Fibroblast of the aortic adventitia (primary cell): ENCODE results near the gene MOCS2. TPM values are rescaled to one million over a fixed set of nuclear protein-coding genes. Genes with fewer than 3 reads are reported as not detected.

Experiments
- DNase-seq: peaks from one replicate; pipeline ENCODE4 v3.0.0-alpha.2; 2010; ENCODE audit warnings: low read depth
- H3K4me3 ChIP-seq: 2 replicates; pipeline ENCODE4 v1.5.1; 2011; ENCODE audit warnings: low read depth, mild to moderate bottlenecking, control low read depth, low read length, moderate library complexity
- CTCF ChIP-seq: IDR thresholded peaks from 2 replicates; pipeline ENCODE4 v1.5.1; 2011; ENCODE audit warnings: mild to moderate bottlenecking, low read length, control low read depth, inconsistent platforms; ENCODE audit not compliant: insufficient read depth
- total RNA-seq: library from RNA; depleted of rRNA; stranded (reverse); fragments of >200 nt; gene quantifications from 2 replicates; pipeline ENCODE4 v1.2.3, GENCODE V29; 2012; ENCODE audit warnings: low replicate concordance

MOCS2 gene
- total RNA-seq = 74.2 and 74.8 TPM in 2 replicates

DNA sequence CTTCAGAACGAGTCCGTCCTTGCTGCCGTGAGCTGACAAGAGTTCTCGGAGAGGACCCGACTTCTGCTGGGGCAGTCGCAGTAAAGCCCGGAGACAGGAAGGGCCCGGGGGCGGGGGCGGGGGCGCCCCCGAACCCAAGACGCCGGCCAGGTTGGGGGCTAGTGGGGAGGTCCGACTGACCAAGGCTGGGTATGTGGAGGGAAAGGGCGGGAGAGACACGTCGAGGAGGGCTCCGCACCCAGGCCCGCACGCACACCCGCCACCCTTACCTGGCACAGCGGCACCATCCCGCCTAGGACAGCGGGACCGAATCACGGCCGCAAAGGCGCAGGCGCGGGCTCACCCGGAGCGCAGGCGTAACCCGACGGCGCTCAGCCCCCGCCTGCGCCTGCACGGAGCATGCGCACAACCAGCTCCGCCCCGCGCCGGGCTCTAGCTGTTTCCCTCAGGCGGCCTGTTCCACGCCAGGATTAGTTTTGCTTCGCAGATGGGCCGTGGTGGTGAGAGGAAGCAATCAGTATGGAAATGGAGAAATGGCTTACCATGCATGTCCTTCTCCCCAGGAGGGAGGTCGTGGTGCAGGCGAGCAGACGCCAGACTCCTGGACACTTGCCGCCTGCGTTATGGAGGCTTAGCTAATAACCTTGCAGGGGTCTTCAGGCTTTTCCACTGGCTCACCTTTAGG, at the start of gene MOCS2:
TSS of gene MOCS2 (minus strand) at position 315 of the 685 bp plus-strand sequence. CDS start 2,583 bp downstream, outside the sequence.
- H3K4me3 ChIP-seq = peak within 1 kb of the TSS; percentile 88

GRCh38 chr5:53151713-53152458, 42.3 kb upstream of the MOCS2 start:
- H3K4me3 ChIP-seq = no peak overlapping the region
- peak; percentile 86 for DNase-seq
- no peak for TF ChIP-seq CTCF

More for the DNA sequence above, at the start of gene MOCS2:
- peak; percentile 89 for DNase-seq
- TF ChIP-seq CTCF = no peak

DNA sequence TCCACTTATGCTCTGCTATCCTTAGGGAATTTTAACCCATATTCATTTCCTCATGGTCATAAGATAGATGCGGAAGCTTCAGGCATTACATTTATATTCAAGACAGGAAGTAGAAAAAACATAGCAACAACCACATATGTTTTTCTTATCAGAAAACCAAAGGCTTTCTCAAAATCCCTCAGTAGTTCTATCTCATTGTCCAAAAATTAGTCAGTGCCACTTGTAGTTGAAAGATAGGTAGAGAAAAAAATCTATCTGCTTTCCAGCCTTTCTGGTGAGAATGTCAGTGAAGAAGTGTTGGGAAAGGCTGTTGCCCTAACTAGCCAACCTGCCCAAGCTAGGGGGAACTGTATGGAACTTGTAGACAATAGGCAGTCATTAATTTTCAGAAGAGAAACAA, 23.5 kb upstream of the MOCS2 start:
- DNase-seq = no peak
- TF ChIP-seq CTCF = no peak
- H3K4me3 ChIP-seq = no peak overlapping the region

- no peak for TF ChIP-seq CTCF
- peak; percentile 29 for DNase-seq
- H3K4me3 ChIP-seq = no peak overlapping the region
Observed at GRCh38 chr5:53130266-53130665, 20.7 kb upstream of the MOCS2 start.

GRCh38 chr5:53128481-53128880, 18.9 kb upstream of the MOCS2 start:
- no peak for DNase-seq
- H3K4me3 ChIP-seq = no peak overlapping the region
- TF ChIP-seq CTCF = no peak

- no peak overlapping the region for H3K4me3 ChIP-seq
- TF ChIP-seq CTCF = no peak
- no peak for DNase-seq
Observed at GRCh38 chr5:53127107-53127506, 17.6 kb upstream of the MOCS2 start.
